Heart left ventricle (tissue), 13 donors: ENCODE results near the gene ARID5B.

ENCODE experiments used
- CTCF ChIP-seq, 12 donors: fragments of 200-600 bp; sonication (generic) in 4 of 12; IDR thresholded peaks; one replicate each; pipeline versions ENCODE4 v1.5.0 to v1.8.0; 2018 to 2022; ENCODE audit warnings: antibody characterized with exemption in 12 of 12, mild to moderate bottlenecking in 5 of 12
- POLR2A ChIP-seq, 2 donors: fragments of 450-650 bp; IDR thresholded peaks; one replicate each; pipeline ENCODE4 v1.6.1; 2017; ENCODE audit warnings: antibody characterized with exemption in 2 of 2, mild to moderate bottlenecking in 2 of 2, moderate library complexity in 2 of 2
- donor health status: ischemic (EF 13 %, LVEDD 7.1; RV severe dilation, severe dysfunction).
- donor health status: DM: no; HTN: yes; CAD: no.
- donor health status: DM: no; HTN: no; CAD: no.
- donor health status: ischemic (EF 25% LVEDD 6.9; RV normal size, moderate dysfunction).
- donor health status: ischemic (EF 25% LVEDD 5.7; RV mildly dilated, moderate dysfunction).
- donor health status: ischemic (EF 35%, LVEDD 5.7; RV mildly dilated, moderate dysfunction).
- donor health status: nonischemic (EF 11% LVEDD 7.7; RV severe dilation, severe dysfunction).
- donor health status: DM: yes; HTN: yes; CAD: no.
- donor health status: PGD.
- donor health status: ischemic (EF 29% LVEDD 5.4; RV normal size, mild dysfunction).
- donor health status: nonischemic (EF 23%, LVEDD 6.1; RV moderate dilation, normal function).

GRCh38 chr10:62113680-62114079 is 212.2 kb downstream of the ARID5B start:
- TF ChIP-seq CTCF (IDR thresholded peaks at IDR 0.05) = no peak
- no peak for TF ChIP-seq POLR2A (IDR thresholded peaks at IDR 0.05)
